HG03469 (cell line): ENCODE results near the gene CBX1.
"Not testable (repeated sequence)": the region's sequence is repeated elsewhere in the genome, so short reads cannot be mapped to it uniquely, and the experiment has no call there.

Experiments used
- ATAC-seq: cut with Tn5 transposase; IDR thresholded peaks from one replicate; pipeline ENCODE4 v1.9.1; 2021; ENCODE audit warnings: mild to moderate bottlenecking, moderate library complexity, moderate number of reproducible peaks; ENCODE audit not compliant: unreplicated experiment

The CBX1 gene

DNA sequence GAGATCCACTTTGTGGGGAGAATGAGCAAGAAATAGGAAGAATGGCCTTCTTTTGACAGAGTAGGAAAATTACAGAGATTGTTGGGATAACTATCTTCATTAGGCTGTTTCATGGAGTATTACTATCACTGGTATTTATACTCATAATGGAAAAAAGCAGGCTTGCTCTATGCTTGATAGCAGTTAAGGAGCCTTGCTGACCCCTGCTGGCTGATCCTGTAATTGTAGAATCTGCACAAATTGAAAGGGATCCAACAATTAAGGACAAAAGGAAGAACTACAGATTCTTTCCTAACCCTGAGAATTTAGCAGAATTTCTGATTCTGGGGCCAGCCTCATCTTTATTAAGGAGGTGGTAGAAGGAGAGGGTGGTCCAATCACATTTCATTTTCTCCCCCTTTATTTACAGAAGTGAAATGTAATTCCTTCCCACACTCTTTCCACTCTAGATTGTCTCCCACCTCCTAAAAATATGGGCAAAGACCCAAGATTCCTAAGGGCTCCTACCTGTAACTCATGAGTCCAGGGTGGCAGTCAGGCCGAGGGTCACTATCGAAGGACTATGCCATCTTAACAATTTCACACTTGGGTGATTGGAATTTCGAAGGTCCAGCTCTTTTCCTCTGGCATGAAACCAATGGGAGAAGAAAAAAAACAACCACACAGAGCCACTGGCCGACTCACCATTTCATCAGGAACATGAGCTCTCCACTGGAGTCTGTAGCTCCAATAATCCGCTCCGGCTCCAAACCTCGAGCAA is 26.8 kb downstream of the CBX1 start:
- no peak for ATAC-seq

DNA sequence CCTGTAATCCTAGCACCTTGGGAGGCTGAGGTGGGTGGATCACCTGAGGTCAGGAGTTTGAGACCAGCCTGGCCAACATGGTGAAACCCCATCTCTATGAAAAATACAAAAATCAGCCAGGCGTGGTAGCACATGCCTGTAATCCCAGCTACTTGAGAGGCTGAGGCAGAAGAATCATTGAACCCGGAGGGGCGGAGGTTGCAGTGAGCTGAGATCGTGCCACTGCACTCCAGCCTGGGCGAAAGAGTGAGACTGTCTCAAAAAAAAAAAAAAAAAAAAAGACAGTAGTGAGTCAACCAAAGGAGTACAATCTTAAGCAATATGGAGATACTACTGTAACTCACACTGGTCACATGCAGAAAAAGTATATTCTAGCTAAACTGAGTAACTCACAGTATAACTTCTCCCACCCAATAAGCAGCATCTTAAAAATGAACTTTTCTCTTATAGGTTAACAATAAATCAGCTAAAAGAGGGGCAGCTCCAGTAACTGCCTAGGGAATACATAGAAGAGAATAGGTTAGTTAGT is 27.6 kb downstream of the CBX1 start:
- ATAC-seq: not testable (repeated sequence)

DNA sequence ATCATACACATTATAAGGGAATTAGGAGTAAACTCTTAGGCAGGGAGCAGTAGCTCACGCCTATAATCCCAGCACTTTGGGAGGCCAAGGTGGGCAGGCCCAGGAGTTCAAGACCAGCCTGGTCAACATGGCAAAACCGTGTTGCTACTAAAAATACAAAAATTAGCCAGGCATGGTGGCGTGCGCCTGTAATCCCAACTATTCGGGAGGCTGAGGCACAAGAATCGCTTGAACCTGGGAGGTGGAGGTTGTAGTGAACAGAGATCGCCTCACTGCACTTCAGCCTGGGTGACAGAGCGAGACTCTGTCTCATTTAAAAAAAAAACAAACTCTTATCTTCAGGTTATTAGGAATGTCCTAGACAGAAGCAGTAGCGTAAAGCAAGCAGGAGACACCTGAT is 28.5 kb downstream of the CBX1 start:
- not testable (repeated sequence) for ATAC-seq

DNA sequence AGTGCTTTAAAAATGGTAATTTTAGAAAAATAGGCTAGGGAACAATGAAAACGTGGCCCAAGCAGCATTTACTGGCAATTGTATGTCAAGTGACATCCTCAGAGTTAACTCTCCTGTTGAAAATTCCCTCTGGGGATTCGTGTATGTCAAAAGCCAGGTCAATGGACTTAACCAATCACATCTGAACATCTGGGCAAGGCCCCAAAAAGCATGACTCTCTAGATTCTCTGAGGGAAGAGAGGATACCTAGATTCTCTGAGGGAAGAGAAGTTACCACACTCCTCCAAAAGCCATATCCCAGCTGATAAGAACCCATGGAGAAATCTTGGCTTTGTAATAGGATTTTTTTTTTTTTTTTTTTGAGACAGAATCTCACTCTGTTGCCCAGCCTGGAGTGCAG is 29.6 kb downstream of the CBX1 start:
- no peak for ATAC-seq

DNA sequence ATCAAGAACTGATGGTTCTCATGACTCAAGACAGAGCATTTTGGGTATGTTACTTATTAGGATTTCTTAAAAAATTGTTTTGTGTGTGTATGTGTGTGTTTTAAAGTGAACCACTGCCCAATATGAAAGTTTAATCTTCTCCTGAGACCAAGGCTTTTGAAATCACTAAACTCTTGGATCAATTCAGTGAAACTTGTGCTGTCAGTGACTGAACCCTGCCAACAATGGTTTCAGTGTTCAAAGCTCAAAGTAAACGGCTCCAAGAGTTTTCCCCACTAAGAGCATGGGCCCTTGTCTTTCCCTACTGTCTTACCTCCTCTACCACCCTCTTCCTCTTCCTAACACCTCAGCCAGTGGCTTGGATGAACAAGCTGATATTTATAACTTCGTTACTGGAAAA is 31.1 kb downstream of the CBX1 start:
- no peak for ATAC-seq

DNA sequence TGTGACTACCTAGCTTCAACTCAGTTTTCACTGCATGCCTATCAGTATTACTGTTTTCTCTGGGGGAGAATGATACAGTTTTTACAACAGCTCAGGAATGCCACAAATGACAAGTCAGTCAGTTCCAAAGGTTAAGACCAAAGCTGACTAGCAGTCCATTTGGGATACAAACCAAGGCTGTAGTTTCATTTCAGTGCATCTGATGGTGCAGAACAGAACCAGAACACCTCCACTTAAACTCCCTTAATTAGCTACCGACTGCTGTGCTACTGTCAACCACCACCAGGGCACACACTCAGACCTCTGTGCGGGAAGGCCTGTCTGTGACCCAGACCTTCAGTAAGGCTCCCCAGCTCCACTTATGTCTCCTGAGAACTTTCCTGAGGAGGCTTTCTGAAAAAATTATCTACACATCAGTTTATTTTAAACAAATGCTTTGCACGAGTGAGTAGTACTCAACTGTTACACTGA is 32.8 kb downstream of the CBX1 start:
- ATAC-seq: no peak

DNA sequence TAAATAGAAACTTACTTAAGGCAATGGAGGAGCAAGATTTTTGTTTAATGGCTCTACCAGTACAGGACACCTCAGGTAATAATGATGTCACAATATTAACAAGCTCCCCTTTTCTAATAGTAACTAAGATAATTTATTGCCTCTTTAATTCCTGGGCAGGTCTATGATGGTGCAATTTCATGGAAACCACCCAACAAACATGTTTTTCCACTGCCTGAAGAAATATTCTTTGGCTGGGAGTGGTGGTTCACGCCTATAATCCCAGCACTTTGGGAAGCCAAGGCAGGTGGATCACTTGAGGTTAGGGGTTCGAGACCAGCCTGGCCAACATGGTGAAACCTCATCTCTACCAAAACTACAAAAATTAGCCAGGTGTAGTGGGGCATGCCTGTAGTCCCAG is 33.5 kb downstream of the CBX1 start:
- not testable (repeated sequence) for ATAC-seq

DNA sequence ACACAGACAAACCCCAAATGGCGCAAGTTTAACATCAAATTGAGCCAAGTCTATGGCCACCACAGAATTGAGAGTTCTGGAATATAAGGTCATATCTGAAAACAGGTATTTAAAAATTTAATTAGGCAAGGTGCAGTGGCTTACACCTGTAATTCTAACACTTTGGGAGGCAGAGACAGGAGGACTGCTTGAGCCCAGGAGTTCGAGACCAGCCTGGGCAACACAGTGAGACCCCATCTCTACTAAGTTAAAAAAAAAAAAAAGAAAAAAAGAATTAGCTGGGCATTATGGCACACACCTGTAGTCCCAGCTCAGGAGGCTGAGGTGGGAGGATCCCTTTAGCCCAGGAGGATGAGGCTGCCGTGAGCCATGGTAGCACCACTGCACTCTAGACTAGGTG is 34.0 kb downstream of the CBX1 start:
- no peak for ATAC-seq

DNA sequence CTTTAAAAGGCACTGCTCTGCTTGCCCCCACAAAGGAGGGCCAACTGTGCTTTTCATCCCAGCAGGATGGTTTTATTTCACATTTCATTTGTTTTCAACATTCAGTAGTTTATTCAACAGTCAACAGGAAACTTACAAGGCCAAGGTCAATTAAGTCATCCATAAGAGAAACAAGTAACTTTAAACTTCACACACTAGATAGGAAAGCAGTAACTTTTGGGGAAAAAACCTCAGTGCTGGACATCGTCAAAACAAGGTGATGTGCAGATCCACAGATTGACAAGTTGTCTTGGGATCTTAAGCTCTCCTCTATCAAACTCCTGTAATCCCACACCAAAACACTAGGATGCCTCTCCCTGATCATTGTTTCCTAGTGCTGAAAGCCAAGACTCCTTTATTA is 34.6 kb downstream of the CBX1 start:
- ATAC-seq: no peak

DNA sequence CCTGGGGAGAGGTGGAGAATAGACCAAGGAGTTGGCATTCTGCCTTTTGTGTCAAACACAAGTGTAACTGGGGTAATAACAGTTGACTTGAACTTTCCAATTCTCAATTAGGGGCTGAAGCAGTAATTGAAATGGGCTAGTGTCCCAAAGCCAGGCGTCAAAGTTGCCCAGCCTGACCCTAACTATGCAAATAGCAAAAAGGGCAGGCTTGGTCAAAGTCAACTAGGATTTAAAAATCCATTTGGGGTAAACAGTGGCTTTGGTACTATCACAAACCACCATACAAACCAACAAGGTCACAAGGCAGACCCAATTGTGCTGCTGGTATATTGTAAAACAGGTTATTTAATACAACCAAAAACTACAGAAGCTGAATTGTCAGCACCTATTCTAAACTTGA is 35.1 kb downstream of the CBX1 start:
- ATAC-seq: no peak

DNA sequence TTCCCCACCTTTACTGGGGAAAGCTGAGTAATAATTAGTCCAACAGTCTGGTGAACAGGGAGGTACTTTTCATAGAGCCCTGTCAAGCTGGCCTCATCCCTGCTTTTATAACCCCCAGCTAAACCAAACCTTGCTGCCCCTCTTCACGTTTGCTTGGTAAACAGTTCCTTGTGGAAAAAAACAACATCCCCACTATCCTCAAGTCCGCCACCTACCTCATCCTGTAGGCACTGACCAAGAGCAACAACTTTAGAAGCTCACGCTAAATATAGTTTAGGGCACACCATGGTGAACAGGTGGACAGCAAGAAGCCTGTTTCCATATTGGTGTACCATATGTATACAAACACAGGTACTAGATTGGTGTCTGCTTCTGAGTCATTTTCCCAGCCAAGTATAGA is 36.6 kb downstream of the CBX1 start:
- ATAC-seq: no peak

DNA sequence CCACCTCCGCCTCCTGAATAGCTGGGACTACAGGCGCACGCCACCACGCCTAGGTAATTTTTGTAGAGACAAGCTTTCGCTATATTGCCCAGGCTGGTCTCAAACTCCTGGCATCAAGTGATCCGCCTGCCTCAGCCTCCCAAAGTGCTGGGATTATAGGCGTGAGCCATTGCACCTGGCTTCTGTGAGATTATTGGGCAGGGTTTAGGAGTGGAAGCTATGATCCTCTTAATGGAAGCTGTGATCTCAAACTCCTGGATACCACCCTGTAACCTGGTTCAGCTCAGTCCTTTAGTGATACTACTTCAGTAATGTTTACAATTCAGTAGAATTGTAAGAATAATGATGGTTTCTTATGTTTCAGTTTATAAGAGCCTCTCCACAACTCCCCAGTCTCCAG is 39.0 kb downstream of the CBX1 start:
- no peak for ATAC-seq

DNA sequence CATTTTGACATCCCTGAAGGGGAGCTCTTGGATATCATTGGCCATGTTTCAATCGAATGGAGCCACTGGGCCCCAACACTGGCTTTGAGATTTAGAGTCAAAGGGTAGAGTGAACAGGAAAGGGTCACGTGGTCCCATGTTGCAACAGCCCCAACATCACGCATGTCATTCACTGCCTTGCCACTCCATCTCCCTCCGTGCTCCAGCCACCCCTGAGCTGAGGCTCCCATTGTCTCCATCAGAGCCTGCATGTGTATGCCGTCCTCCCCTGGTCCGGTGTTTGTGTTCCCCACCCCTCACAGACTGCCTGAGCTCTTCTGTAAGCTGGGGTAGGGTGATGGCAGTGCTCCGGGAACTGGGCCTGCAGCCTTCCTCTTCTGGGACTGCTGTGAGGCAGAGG is 41.0 kb downstream of the CBX1 start:
- no peak for ATAC-seq

DNA sequence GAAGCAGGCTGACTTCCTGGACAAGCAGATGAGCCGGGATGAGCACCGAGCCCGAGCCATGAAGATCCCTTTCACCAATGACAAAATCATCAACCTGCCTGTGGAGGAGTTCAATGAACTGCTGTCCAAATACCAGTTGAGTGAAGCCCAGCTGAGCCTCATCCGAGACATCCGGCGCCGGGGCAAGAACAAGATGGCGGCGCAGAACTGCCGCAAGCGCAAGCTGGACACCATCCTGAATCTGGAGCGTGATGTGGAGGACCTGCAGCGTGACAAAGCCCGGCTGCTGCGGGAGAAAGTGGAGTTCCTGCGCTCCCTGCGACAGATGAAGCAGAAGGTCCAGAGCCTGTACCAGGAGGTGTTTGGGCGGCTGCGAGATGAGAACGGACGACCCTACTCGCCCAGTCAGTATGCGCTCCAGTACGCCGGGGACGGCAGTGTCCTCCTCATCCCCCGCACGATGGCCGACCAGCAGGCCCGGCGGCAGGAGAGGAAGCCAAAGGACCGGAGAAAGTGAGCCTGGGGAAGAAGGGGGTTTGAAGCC is 42.1 kb downstream of the CBX1 start:
- ATAC-seq: no peak

DNA sequence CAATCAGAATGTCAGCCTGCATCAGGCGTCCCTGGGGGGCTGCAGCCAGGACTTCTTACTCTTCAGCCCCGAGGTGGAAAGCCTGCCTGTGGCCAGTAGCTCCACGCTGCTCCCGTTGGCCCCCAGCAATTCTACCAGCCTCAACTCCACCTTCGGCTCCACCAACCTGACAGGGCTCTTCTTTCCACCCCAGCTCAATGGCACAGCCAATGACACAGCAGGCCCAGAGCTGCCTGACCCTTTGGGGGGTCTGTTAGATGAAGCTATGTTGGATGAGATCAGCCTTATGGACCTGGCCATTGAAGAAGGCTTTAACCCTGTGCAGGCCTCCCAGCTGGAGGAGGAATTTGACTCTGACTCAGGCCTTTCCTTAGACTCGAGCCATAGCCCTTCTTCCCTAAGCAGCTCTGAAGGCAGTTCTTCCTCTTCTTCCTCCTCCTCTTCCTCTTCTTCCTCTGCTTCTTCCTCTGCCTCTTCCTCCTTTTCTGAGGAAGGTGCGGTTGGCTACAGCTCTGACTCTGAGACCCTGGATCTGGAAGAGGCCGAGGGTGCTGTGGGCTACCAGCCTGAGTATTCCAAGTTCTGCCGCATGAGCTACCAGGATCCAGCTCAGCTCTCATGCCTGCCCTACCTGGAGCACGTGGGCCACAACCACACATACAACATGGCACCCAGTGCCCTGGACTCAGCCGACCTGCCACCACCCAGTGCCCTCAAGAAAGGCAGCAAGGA is 42.7 kb downstream of the CBX1 start:
- no peak for ATAC-seq

DNA sequence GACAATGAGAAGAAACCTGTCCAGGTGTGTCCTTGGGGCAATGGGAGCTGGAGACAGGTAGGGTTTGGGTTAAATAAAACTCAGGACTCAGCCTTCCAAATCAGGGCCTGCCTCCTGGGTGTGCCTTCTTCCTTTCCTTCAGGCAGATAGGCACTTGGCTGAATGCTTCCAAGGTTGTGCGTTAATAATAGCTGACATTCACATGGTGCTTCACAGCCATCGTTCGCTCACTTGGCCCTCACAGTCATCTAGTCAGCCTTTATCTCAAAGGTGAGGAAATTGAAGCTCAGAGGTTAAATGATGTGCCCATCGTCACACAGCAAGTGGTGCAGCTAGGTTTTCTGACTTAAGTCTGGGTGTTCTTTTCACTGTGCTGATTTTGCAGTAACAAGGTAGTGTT is 43.7 kb downstream of the CBX1 start:
- ATAC-seq: no peak

DNA sequence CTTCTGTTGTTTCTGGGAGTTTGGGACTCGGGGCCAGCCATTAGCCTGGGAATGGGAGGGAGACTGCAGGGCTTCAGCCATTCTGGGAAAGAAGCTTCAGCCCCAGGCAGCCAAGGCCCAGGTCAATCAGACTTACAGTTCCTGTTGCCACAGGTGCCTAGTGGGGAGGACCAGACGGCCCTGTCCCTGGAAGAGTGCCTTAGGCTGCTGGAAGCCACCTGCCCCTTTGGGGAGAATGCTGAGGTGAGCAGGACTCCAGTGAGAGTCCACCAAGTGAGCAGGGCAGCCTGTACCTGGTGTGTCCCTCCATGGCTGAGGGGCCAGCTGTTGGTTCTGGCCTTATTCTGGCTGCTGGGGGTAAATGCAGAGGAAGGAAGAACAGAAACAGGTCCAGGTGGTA is 44.4 kb downstream of the CBX1 start:
- no peak for ATAC-seq

DNA sequence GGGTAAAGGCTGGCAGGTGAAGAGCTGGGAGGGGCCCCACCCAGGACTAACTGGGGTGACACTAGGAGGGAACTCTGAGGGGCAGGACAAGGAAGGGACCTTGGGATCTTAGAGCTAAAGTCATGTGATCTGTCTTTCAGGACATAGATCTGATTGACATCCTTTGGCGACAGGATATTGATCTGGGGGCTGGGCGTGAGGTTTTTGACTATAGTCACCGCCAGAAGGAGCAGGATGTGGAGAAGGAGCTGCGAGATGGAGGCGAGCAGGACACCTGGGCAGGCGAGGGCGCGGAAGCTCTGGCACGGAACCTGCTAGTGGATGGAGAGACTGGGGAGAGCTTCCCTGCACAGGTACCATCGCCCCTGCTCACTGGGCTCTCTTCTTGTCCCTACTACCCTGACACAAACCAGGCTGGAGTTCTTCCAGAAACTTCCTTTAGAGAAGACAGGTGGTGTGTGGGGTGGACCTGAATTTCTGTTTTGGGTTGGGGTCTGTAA is 45.0 kb downstream of the CBX1 start:
- no peak for ATAC-seq

DNA sequence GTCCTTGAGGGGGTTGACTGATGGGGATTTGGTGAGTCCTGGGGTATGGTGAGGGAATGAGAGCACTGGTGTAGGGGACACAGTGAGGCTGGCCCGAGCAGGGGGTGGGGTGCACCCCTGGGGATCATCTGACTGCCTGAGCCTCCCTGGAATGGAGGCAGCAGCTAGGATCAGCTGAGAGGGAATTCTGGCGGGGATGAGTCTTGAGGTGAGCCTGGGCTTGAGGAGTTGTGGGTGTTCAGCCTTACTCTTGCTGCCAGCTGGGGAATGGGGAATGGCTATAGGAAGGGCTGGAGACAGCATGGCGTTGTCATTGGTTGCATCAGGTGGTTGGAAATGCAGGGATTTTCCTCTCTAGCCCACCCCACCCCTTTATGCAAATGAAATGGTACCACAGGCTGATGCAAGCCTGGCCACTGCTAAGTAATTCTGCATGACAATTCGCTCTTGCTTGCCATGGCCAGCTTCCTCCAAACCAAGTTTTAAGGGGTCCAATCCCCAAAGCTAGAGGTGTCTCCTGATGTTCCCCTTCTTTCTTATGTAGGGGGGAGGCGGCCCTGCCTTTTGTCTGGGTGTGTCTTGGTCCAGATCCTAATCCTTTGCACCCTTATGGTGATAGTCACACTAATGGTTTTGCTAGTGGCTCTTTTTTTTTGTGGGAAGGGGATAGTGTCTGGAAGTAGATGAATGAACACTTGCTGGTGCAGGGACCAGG is 45.6 kb downstream of the CBX1 start:
- no peak for ATAC-seq

DNA sequence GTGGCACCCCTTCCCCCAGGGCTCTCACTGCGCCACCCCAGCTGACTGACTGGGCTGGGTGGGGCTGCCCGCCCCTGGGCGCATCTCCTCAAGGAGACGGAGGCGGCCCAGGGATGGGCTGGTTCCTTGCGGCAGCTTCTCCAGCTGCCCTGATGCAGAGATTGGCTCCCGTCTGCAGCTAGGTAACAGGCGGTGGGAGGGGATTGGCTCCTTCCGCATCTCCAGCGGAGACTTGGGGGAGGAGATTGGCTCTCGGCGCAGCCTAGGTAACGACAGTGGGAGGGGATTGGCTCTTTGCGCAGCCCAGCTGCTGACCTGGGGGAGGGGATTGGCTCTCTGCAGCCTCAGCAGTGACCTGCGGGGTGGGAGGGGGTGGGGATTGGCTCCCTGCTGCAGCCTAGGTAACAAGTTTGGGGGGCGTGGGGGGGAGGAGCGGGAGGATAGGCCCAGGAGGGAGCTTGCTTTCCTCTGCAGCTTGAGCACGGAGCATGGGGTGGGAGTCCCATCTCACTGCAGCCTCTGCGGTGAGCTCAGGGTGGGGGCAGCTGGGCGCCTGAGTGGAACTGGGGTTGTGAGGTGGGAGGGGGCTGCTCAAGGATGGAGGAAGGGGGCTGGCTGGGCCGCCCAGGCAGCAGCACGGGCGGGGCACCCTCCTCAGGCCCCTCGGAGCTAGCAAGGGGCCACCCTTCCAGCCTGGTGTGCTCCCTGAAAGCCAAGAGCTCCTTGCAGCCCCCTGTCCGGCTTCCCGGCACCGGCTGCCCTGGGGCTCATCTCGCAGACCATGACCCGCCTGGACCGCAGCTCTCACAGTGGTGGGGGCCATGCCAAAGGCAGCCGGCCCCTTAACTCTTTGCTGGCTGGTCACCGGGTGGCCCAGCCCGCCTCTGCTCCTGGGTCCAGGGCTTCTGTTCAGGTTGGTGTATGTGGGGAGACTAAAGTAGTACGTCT is 46.8 kb downstream of the CBX1 start:
- no peak for ATAC-seq
